CD4-positive, alpha-beta T cell treated with Interleukin-4 for 4 hours (primary cell): ENCODE measurements around the gene CBR1.
"Not testable (repeated sequence)": the region's sequence is repeated elsewhere in the genome, so short reads cannot be mapped to it uniquely, and the experiment has no call there.

Experiments
- DNase-seq: peaks from one replicate; pipeline ENCODE4 v3.0.0-alpha.2; 2020

CBR1 gene

DNA sequence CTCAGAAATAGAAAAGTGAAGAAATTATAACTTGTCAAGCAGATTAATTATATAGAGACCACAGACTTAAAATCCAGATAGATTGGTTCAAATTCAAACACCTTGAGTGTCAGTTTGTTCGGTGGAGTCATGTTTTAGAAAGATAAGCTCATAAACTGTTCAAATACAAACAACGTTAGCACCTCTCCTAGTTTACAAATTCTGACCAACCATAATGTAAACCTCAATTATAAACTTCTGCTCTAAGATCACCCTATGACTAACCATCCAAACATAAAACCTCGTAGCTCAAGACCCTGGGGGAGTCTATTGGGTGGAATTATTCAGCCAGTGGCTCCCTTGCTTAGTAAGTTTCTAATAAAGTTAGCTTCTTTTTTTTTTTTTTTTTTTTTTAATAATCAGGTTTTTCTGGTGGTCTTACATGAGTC, 12.4 kb downstream of the CBR1 start:
- DNase-seq, result no peak

DNA sequence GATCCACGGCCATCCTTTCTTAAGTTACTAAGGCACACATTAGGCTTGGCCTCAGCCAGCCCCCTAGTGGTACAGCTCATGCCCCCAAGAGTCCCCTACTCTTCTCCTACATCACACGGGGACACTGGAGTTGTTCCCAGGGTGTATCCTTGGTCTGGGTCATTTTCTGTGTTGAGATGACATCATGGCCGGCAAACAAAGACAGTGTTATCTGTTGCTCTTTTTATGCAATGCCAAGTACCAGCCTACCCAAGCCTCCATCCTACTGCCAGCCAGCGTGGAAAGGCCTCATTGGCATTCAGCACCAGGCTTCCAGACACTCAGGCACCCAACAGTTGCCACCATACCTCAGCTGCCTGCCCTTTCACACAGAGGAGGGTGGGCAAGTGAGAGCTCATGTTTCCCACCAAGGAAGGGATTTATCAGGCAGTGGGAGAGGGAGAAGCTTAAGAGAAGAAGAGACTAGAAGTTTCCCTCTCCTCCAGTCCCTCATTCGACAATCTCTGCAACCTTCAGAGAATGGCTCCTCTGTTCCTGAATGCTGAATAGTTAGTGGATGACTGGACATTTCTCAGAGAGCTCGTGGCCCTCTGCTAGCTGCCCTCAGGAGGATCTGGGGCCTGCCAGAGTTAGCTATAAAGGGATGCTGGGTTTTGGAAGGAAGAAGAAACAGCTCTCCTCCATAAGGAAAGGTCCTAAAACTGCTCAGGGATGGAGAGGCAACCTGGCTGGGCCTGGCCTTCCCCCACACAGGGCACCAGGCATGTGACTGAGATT, 17.7 kb downstream of the CBR1 start:
- no peak for DNase-seq

DNA sequence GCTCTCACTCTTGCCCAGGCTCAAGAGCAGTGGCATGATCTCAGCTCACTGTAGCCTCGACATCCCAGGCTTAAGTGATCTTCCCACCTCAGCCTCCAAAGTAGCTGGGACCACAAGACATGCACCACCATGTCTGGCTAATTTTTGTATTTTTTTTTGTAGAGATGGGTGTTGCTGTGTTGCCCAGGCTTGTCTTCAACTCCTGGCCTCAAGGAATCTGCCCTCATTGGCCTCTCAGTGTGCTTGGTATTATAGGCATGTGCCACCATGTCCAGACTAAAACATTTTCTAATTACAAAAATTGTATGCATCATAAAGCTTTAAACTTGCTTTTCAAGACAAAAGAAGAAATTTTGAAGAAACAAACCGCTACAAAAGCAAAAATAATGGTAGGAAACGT, 20.1 kb downstream of the CBR1 start:
- no peak for DNase-seq

DNA sequence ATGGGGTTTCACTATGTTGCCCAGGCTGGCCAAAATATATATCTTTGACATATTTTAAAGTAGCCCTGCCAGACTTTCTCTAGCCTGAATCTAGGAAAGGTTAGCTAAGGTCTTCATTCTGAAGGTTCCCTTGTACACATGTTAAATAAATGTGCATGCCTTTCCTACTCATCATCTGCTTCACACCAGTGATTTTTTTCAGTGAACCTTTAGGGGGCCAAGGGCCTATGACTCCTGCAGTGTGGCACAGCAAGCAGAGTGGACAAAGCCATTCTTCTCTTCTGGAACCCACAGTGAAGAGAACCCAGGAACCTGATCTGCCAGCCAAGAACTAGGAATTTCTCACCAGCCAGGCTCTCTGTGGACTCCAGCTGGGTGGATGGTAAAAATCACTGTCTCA, 22.9 kb downstream of the CBR1 start:
- DNase-seq, result no peak

DNA sequence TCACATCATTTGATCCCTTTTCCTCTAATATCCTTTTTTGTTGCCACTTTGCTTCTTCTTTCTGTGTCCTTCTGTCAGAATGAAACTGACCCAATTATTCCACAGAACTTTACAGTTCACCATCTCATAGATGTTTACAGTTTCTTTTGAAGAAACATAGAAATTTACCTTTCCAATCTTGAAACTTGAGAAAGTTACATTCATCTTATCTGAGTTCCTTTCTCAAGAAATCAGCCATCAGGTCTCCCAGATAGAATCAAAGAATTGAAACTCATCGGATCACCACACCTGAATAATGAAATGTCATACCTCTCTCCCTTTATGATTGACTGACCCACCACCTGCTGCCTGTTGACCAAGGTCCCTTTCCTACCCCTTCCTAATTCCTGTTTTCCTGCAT, 23.7 kb downstream of the CBR1 start:
- DNase-seq, result no peak

DNA sequence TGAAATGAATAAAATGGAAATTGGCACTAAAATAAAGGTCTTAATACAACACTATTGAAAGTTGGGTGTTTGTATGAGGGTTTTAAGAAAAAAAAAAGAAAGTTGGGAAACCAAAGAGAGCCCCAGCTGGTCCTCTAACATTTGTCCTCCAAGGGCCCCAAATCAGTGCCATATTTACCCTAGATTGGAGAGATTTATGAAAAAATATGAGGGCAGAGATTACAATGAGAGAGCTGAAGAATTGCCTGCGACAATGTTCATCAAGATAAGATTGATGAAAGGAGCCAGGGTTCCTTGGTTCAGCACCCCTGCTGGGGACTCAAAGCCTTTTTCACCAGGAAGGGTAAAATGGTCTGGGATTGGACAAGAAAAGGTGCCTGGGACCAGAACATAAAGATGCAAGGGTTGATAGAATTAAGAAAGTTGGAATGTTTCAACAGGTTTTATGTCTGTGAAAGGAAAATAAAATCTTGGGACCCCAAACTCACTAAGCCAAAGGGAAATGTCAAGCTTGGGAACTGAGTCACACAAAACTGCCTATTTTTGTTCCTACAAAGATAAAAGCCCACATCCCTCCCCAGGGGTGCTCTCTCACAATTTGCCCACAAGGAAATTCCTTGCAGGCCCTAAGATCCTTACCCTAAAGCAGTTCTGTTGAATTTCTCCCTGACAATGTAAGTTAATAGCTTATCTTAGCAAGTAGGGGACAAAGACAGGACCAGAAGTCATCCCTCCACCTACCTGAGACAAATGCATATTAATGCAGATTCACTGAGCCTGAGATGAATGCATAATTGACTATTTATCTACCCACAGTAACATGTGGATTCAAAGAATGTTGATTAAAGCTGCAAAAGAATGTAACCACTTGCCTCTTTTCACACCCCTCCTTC, 26.8 kb downstream of the CBR1 start:
- DNase-seq, result no peak

DNA sequence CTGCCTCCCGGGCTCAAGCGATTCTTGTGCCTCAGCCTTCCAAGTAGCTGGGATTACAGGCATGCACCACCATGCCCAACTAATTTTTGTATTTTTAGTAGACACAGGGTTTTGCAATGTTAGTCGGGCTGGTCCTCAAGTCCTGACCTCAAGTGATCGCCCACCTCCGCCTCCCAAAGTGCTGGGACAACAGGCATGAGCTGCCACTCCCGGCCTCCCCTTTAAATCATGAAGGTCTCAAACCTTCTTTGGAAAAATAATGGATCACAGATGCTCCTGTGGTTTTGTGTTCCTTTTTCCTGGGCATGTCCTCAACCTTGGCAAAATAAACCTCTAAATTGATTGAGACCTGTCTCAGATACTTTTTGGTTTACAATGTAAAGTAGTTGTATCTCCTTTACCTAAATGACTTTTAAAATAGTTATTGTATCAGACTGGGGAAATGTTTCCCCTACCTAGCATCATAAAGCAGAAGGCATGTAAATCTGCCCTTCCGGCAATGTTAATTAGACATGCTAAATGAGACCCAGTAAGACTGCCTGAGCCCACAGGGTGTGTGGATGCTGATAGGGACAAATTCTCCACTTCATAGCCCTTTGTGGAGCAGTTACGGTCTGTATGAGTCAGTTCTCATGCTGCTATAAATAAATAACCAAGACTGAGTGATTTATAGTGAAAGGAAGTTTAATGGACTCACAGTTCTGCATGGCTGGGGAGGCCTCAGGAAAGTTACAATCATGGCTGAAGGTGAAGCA, 27.8 kb downstream of the CBR1 start:
- no peak for DNase-seq

DNA sequence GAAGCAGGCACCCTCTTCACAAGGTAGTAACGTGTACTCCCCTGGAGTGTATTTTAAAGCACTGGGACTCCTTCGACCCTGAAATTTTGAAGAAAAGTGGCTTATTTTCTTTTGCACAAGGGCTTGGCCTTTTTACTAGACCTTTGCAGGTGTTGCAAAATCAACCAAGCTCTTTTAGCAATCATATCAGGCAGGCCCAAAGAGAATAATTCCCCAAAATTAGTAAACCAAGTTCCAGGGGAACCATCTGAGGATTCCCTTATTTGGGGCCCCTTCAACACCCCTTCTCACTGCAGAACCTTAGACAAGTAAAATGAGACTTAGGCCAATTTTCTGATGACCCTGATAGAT, 28.3 kb downstream of the CBR1 start:
- no peak for DNase-seq

DNA sequence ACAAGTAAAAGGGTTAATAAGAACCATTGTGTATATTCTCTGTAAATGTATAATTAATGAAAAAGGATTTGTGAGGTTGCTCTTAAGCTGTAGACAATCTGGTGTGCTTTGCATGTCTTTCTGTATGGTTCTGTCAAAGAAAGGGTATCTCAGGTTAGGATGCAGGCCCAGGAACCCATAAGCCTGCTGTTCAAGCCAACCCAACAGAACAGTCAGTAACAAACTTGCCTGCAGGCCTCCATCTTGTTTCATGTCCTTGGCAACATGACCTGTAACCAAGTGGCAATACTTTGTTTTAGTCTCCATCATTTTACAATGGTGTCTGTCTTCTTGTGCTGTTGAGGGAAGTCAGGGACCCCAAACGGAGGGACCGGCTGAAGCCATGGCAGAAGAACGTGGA, 29.2 kb downstream of the CBR1 start:
- DNase-seq, result no peak

DNA sequence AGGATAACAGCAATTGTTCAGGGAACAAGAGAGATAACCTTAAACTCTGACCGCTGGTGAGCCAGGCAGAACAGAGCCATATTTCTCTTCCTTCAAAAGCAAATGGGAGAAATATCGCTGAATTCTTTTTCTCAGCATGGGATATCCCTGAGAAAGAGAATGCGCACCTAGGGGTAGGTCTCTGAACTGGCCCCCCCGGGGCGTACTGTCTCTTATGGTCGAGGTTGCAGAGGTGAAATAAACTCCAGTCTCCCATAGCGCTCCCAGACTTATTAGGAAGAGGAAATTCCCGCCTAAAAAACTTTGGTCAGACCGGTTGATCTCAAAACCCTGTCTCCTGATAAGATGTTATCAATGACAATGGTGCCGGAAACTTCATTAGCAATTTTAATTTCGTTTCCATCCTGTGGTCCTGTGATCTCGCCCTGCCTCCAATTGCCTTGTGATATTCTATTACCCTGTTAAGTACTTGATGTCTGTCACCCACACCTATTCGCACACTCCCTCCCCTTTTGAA, 29.9 kb downstream of the CBR1 start:
- DNase-seq, result not testable (repeated sequence)

DNA sequence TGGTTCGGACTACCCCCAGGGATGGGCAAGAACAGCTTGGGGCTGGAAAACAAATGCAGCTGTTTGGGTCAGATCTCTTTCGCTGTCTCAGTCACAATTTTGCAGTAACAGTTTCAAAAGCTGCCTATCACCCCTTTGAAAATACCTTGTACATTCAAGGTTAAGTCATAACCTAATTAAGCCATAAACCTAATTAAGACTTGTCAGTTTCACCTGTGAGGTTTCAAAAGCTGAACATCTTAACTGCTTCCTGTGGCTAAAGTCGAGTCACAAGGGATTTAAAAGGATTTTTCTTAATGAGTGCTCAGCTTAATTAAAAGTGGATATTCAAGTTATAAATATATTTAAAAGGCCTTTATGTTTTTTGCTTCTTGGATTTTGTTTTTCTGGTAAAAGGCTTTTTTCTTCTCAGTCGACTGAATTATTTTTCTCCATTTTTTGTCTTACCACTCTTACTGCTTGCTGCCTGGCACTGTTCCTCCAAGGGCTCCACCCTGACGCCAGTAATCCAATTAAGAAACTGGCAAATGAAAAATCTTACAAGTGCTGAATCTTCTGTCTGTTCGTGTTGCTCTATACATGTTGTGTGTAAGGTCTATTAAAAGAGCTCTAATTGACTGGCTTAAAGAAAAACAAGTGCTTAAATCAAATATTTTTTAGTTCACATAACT, 31.3 kb downstream of the CBR1 start:
- no peak for DNase-seq

DNA sequence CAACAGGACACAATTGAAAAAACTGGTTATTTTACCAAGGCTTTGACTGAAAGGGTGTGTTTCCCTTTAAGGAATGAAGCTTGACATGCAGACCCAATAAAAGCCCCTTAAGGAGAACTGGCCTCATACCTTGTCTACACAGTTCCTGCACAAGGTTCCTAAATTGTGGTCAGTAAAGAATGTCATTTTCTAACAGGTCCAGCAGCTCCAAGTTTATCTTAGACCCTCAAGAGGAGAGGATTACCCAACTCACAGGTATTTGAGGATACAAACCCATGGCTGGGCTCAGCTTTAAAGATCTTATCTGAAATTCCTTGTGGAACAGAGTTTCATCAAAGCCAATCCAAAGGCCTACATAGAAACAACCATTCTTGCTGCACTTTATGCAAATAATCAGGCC, 33.6 kb downstream of the CBR1 start:
- DNase-seq, result no peak

DNA sequence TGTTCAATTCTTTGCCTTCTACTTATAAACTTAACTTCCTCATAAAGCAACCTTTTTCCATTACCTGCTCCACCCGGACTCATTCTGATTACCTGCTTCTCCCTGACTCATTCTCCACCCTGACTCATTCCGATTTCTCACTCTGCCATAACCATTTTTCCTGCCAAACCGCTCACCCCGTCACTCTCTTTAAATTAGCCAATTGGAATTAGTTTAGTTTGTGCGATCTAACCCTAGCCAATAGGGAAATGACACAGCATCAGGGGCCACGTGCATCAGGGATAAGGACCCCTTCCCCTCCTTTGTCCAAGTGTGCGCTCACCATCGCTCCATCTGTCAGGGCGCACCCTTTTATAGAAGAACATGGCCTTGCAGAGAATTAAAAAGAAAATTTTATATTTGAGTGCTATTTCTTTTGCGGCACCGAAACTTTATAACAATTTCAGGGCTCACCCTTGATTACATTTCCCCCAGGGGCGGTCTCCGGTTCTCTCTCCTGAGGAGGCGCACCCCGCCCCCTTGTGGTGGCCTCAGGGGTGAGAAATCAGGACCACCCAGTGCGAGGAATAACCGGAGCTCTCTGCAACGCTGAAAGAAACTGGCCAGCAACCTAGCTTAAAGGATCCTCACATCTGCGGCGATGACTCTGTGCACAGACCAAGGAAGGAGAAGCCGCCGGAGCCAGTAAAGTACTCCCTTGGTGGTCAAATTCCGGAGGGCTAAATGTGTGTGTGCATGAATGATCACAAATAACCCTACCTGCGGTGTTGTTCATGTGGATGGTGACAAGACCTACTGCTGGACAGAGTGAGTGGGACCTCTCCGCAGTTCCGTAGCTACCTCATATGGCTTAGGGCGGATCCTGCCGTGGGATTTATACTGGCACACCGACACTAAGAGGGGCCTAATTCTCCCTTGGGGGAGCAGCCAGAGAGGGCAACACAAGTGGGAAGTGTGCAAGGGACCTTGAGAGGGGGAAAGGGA, 34.8 kb downstream of the CBR1 start:
- peak; percentile 25 for DNase-seq

DNA sequence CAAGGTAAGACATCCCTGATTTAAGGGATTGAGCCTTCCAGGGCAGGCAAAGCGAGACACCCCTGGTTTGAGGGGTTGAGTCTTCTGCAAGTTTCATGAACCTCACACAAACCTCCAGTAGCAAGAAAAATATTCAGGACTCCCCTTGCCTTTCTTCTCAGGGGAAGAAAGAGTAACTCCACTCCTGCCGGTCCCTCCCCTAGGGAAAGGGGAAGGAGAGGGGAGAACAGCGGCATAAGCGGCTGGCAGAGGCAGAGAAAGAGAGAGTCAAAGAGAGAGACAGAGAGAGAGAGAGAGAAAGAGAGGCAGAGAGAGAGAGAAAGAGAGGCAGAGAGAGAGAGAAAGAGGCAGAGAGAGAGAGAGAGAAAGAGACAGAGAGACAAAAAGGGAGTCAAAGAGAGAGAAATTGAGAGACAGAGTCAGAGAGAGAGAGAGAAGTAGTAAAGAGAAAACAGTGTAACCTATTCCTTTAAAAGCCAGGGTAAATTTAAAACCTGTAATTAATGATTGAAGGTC, 35.6 kb downstream of the CBR1 start:
- no peak for DNase-seq

DNA sequence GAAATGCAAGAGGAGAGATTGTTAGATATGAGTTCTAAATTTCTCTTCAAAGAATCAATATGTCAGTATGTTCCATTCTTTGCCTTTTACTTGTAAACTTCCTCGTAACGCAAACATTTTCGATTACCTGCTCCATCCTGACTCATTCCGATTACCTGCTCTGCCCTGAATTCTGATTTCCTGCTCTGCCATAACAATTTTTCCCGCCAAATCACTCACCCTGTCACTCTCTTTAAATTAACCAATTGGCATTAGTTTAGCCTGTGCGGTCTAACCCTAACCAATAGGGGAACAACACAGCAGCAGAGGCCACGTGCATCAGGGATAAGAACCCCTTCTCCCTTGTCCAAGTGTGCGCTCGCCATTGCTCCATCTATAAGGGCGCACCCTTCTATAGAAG, 40.0 kb downstream of the CBR1 start:
- DNase-seq, result no peak

DNA sequence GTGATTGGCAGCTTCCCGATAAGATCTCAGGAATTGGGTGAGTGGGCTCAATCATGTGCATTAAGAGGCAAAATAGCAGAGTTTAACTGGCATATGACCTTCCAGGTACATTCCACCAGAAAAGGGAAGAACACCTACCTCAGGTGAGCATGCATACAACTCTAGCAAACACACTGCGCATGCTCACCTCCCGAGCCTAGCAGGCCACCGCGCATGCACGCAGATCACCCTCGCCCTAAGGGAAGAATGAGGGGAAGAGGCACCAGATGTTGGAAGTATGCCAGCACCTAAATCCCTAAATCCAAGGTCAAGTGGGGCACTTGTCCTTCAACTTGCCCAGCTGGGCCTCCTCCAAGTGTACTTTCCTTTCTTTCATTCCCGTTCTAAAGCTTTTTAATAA, 41.4 kb downstream of the CBR1 start:
- no peak for DNase-seq

DNA sequence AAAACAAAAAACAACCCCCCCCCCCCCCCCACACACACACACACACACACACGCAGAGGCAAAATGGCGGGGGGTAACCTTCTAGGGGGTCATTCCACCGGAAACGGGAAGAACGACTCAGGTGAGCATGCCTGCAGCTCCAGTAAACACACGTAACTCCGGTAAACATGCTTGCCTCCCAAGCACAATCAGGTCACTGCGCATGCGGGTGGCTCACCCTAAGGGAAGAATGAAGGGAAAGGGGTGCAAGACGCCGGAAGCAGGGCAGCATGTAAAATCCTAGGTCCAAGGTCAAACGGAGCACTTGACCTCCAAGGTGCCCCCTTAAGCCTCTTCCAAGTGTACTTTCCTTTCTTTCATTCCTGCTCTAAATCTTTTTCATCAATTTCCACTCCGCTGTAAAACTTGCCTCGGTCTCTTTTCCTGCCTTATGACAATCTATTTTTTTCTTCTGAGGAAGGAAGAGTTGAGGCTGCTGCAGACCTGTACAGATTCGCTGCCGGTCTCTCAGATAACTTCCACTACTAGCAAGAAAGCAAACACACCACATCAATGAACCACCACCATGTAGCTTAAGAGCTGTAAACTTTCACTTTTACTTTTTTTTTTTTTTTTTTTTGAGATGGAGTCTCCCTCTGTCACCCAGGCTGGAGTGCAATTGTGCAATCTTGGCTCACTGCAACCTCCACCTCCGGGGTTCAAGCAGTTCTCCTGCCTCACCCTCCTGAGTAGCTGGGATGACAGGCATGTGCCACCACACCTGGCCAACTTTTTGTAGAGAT, 44.0 kb downstream of the CBR1 start:
- DNase-seq, result peak; percentile 67

DNA sequence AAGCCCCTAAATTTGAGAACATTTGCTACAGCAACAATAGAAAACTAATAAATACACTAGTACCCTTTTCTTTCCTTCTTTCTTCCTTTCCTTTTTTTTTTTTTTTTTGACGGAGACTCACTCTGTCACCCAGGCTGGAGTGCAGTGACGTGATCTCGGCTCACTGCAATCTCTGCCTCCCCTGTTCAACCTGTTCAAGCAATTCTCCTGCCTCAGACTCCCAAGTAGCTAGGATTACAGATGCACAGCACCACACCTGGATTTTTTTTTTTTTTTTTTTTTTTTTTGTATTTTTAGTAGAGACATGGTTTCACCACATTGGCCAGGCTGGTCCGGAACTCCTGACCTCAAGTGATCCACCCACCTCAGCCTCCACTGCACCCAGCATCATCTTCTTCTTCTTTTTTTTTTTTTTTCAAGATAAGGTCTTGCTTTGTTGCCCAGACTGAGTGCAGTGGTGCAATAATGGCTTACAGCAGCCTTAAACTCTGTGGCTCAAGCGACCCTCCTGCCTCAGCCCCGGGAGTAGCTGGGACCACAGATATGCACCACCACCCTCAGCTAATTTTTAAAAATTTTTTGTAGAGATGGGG, 45.4 kb downstream of the CBR1 start:
- no peak for DNase-seq

DNA sequence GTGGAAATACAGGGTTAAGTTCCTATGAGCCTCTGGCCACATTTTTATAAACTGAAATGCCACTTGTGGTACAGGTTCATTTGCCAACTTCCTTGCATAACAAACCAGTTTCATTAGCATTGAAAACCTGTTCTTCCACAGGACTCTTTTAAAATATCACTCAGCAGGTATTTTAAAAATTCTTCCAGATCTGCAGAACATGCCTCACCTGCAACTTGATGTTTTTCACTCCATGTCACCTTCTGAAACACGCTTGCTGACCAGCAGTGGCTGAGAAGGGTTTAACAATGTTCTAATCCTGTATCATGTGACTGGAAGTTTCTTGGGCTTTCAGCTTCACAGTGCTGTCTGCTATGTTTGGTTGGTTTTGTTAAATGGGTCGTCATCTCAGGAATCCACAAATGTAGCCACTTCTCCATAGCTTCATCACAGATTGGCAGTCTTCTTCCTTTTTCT, 47.5 kb downstream of the CBR1 start:
- no peak for DNase-seq
